Smooth muscle cell (in vitro differentiated cells): Measurements from ENCODE around the gene SLC4A4. TPM values are rescaled to one million over a fixed set of nuclear protein-coding genes. Genes with fewer than 3 reads are reported as not detected.

Experiments used
- DNase-seq: peaks from one replicate; lab custom pipeline; 2025; ENCODE audit not compliant: unreplicated experiment; lab: John Stamatoyannopoulos, UW
- H2AFZ ChIP-seq: fragments of 200-600 bp; sonication (generic); 2 replicates; pipeline ENCODE4 v1.6.0; 2016; ENCODE audit warnings: antibody characterized with exemption, low read depth, mild to moderate bottlenecking
- H3F3A ChIP-seq: fragments of 200-600 bp; sonication (generic); 2 replicates; pipeline ENCODE4 v1.6.0; 2017; ENCODE audit warnings: antibody characterized with exemption, low read depth
- H3K27ac ChIP-seq: fragments of 200-600 bp; sonication (generic); 2 replicates; pipeline ENCODE4 v1.5.1; 2016; ENCODE audit warnings: low read depth, mild to moderate bottlenecking
- H3K27me3 ChIP-seq: fragments of 200-600 bp; sonication (generic); 2 replicates; pipeline ENCODE4 v1.6.1; 2016; ENCODE audit warnings: low read depth, mild to moderate bottlenecking
- H3K36me3 ChIP-seq: fragments of 200-600 bp; sonication (generic); 2 replicates; pipeline ENCODE4 v1.5.1; 2016; ENCODE audit warnings: low read depth
- H3K4me1 ChIP-seq: fragments of 200-600 bp; sonication (generic); 2 replicates; pipeline ENCODE4 v1.5.1; 2016; ENCODE audit warnings: low read depth
- H3K4me2 ChIP-seq: fragments of 200-600 bp; sonication (generic); 2 replicates; pipeline ENCODE4 v1.6.0; 2016; ENCODE audit warnings: mild to moderate bottlenecking
- H3K4me3 ChIP-seq: fragments of 200-600 bp; sonication (generic); 2 replicates; pipeline ENCODE4 v1.5.1; 2016; ENCODE audit warnings: mild to moderate bottlenecking
- H3K79me2 ChIP-seq: fragments of 200-600 bp; sonication (generic); 2 replicates; pipeline ENCODE4 v1.6.0; 2016; ENCODE audit warnings: low read depth, mild to moderate bottlenecking
- H3K9ac ChIP-seq: fragments of 200-600 bp; sonication (generic); 2 replicates; pipeline ENCODE4 v1.6.0; 2016; ENCODE audit warnings: low read depth
- H3K9me3 ChIP-seq: fragments of 200-600 bp; sonication (generic); replicated peaks from 2 replicates; pipeline ENCODE4 v1.5.1; 2016; ENCODE audit warnings: low read depth
- H4K20me1 ChIP-seq: fragments of 200-600 bp; sonication (generic); 2 replicates; pipeline ENCODE4 v1.6.0; 2016; ENCODE audit warnings: low read depth
- WGBS: methylation state at CpG from one replicate; pipeline ENCODE4 v1.1.7; 2016; ENCODE audit warnings: low lambda C conversion rate; 5-methylcytosine and 5-hydroxymethylcytosine counted together
- polyA plus RNA-seq: library from polyadenylated mRNA; unstranded; fragments of >200 nt; fragmentation: Nextera tagmentation; extraction: Ambion mirVana; gene quantifications from 2 replicates; pipeline ENCODE4 v1.2.1, GENCODE V29; 2016
- total RNA-seq: library from RNA; depleted of rRNA; stranded (reverse); fragments of >200 nt; gene quantifications from 2 replicates; pipeline ENCODE4 v1.2.3, GENCODE V29; 2014
- TF ChIP-seq, protein P1 (sequence below): fragments of 200-600 bp; sonication (generic); IDR thresholded peaks from 2 replicates; pipeline ENCODE4 v1.5.1; 2017; ENCODE audit warnings: borderline replicate concordance, mild to moderate bottlenecking, antibody characterized with exemption; ENCODE audit not compliant: insufficient read depth, poor library complexity, severe bottlenecking

SLC4A4 gene
- total and polyA plus RNA-seq, 2 experiments from 2014 or later: 1.2 to 4.1 TPM

DNA sequence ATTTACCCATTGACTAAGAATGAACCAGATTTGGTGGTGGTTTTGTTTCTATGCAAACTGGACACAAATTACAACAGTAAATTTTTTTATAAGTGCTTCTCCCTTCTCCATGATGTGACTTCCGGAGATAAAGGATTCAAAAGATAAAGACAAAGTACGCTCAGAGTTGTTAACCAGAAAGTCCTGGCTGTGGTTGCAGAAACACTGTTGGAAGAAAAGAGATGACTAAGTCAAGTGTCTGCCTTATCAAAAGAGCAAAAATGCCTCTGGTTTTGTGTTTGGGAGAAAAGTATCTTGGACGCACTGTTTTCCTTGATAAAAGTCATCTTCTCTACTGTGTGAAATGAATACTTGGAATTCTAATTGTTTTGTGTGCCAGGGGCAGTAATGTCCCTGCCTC lies 231.7 kb downstream of the SLC4A4 start:
- Histone ChIP-seq H3F3A (no peaks in the 10 kb centered on the region), H2AFZ (peak overlapping the region; percentile 60), H3K79me2 (no peaks in the 10 kb centered on the region), H3K4me1 (peaks cover 14% of the 10 kb centered on the region), H3K27ac (peak overlapping the region; percentile 70), H4K20me1 (no peaks in the 10 kb centered on the region), H3K4me3 (no peak overlapping the region), H3K9me3 (no peaks in the 10 kb centered on the region), H3K9ac (no peak overlapping the region), H3K36me3 (no peaks in the 10 kb centered on the region), H3K27me3 (no peaks in the 10 kb centered on the region), H3K4me2 (peak overlapping the region; percentile 68)
- DNase-seq: no peak
- WGBS: 4% methylated on average over 3 of the region's 3 CpGs
- TF ChIP-seq, protein P1, sequence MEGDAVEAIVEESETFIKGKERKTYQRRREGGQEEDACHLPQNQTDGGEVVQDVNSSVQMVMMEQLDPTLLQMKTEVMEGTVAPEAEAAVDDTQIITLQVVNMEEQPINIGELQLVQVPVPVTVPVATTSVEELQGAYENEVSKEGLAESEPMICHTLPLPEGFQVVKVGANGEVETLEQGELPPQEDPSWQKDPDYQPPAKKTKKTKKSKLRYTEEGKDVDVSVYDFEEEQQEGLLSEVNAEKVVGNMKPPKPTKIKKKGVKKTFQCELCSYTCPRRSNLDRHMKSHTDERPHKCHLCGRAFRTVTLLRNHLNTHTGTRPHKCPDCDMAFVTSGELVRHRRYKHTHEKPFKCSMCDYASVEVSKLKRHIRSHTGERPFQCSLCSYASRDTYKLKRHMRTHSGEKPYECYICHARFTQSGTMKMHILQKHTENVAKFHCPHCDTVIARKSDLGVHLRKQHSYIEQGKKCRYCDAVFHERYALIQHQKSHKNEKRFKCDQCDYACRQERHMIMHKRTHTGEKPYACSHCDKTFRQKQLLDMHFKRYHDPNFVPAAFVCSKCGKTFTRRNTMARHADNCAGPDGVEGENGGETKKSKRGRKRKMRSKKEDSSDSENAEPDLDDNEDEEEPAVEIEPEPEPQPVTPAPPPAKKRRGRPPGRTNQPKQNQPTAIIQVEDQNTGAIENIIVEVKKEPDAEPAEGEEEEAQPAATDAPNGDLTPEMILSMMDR: no peak

DNA sequence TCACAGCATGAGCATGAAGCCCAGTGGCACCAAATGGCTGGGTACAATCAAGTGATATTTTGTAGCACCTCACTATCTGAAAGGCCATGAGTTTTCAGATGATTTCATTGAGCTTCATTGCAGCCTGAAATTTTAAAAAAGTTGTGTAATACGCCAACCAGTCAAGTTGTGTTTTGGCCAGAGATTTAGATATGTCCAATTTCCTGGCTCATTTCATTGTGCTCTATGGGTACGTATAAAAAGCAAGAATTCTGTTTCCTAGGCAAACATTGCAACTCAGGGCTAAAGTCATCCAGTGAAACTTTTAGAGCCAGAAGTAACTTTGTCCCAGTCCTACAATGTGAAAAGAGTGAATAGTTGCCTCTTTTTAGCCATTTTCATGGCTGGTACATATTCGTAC lies 232.5 kb downstream of the SLC4A4 start:
- TF ChIP-seq, protein P1: no peak
- DNase-seq: no peak
- H3K36me3 ChIP-seq: no peaks in the 10 kb centered on the region
- no peaks in the 10 kb centered on the region for H3F3A ChIP-seq
- H3K4me1 ChIP-seq: peaks cover 14% of the 10 kb centered on the region
- H3K4me2 ChIP-seq: peak overlapping the region; percentile 68
- no peak overlapping the region for H3K4me3 ChIP-seq
- no peaks in the 10 kb centered on the region for H3K9me3 ChIP-seq
- no peaks in the 10 kb centered on the region for H3K27me3 ChIP-seq
- H3K79me2 ChIP-seq: no peaks in the 10 kb centered on the region
- H4K20me1 ChIP-seq: no peaks in the 10 kb centered on the region
- H2AFZ ChIP-seq: peak overlapping the region; percentile 24
- no peak overlapping the region for H3K9ac ChIP-seq
- 74% methylated on average over 3 of the region's 3 CpGs for WGBS
- H3K27ac ChIP-seq: peak overlapping the region; percentile 70

DNA sequence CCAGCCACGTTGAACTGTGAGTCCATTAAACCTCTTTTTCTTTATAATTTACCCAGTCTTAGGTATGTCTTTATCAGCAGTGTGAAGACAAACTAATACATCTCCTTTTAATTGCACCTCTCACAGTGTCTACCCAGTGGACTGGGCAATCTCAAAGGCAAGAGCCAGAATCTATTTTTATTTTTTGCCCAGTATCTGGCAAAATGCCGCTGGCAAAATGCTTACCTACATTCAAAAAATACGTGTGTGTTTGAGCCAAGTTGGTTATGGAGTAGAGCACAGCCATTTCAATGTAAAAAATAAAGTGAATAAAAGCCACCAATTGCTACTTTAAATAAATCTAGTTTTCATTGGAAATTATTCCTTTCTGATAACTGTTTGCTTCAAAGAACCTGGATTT lies 245.2 kb downstream of the SLC4A4 start:
- no peak for DNase-seq
- no peak overlapping the region for H3K4me2 ChIP-seq
- peak overlapping the region; percentile 56 for H3K27ac ChIP-seq
- no peaks in the 10 kb centered on the region for H3K27me3 ChIP-seq
- H3K9me3 ChIP-seq: no peaks in the 10 kb centered on the region
- H4K20me1 ChIP-seq: no peaks in the 10 kb centered on the region
- no peak overlapping the region for H3K9ac ChIP-seq
- TF ChIP-seq, protein P1: no peak
- no peaks in the 10 kb centered on the region for H3F3A ChIP-seq
- H3K36me3 ChIP-seq: no peaks in the 10 kb centered on the region
- H3K4me1 ChIP-seq: no peaks in the 10 kb centered on the region
- H3K79me2 ChIP-seq: no peaks in the 10 kb centered on the region
- WGBS: 87% methylated on average over 3 of the region's 3 CpGs
- peak overlapping the region; percentile 76 for H2AFZ ChIP-seq
- no peak overlapping the region for H3K4me3 ChIP-seq

DNA sequence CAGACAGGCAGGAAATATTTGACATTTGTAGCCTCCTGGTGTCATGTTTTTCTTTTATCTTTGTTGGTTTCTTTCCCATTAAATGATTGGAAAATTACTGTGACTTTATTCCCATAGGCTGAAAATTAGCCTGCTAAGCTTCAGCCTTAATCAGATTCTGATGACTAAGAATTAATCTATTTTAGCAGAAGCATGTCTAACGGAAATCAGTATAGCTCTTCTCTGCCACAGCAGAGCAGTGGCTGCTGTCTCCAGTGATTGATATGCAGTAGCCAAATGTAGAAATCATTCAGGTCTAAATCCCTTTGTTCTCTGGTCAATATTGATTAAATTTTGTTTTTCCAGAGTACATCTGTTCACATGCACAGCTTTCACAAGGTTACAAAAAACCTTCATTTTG lies 245.8 kb downstream of the SLC4A4 start:
- TF ChIP-seq, protein P1: no peak
- H3K27ac ChIP-seq: peak overlapping the region; percentile 56
- no peaks in the 10 kb centered on the region for H3K27me3 ChIP-seq

More for the DNA sequence above, 245.8 kb downstream of the SLC4A4 start:
- DNase-seq: no peak
- Histone ChIP-seq H3K4me1 (no peaks in the 10 kb centered on the region), H4K20me1 (no peaks in the 10 kb centered on the region), H3K79me2 (no peaks in the 10 kb centered on the region), H3F3A (no peaks in the 10 kb centered on the region), H3K36me3 (no peaks in the 10 kb centered on the region), H3K9ac (no peak overlapping the region), H2AFZ (peak overlapping the region; percentile 76), H3K9me3 (no peaks in the 10 kb centered on the region), H3K4me3 (no peak overlapping the region), H3K4me2 (no peak overlapping the region)
- 25% methylated on average over 1 of the region's 1 CpG for WGBS
